ENCODE measurements around the gene SGK2.
"Not testable (repeated sequence)": the region's sequence is repeated elsewhere in the genome, so short reads cannot be mapped to it uniquely, and the experiment has no call there.

The SGK2 gene

GRCh38 chr20:43563429-43563828 lies 4.6 kb downstream of the SGK2 start:
- no peak for DNase-seq

GRCh38 chr20:43563991-43564390 lies 5.2 kb downstream of the SGK2 start:
- DNase-seq = no peak

GRCh38 chr20:43564455-43564854 lies 5.6 kb downstream of the SGK2 start:
- DNase-seq = peak in 1 of 58 donors; percentile 51

- DNase-seq = peak in 51 of 58 donors; percentile 8 to 86 (median 55)
Measured at GRCh38 chr20:43564993-43565757, 6.3 kb downstream of the SGK2 start.

- peak in 15 of 58 donors; percentile 5 to 47 (median 23) for DNase-seq
Measured at GRCh38 chr20:43565758-43566104, 6.9 kb downstream of the SGK2 start.

GRCh38 chr20:43567477-43567876 lies 8.7 kb downstream of the SGK2 start:
- DNase-seq = no peak

GRCh38 chr20:43568706-43569105 lies 9.9 kb downstream of the SGK2 start:
- DNase-seq = no peak

GRCh38 chr20:43569282-43569681 lies 10.5 kb downstream of the SGK2 start:
- DNase-seq = no peak

GRCh38 chr20:43570496-43570895 lies 11.7 kb downstream of the SGK2 start:
- no peak for DNase-seq

- no peak for DNase-seq
Measured at GRCh38 chr20:43571310-43571709, 12.5 kb downstream of the SGK2 start.

- no peak for DNase-seq
Measured at GRCh38 chr20:43571771-43572170, 12.9 kb downstream of the SGK2 start.

GRCh38 chr20:43572891-43573290 lies 14.1 kb downstream of the SGK2 start:
- DNase-seq = no peak

GRCh38 chr20:43576108-43576507 lies 17.3 kb downstream of the SGK2 start:
- no peak for DNase-seq

- DNase-seq = no peak
Measured at GRCh38 chr20:43579861-43580793, 21.3 kb downstream of the SGK2 start.

GRCh38 chr20:43583133-43583864 lies 24.5 kb downstream of the SGK2 start:
- DNase-seq = no peak

- DNase-seq = peak in 50 of 58 donors; percentile 3 to 95 (median 45)
Measured at GRCh38 chr20:43583982-43584432, 25.2 kb downstream of the SGK2 start.

- no peak for DNase-seq
Measured at GRCh38 chr20:43584448-43585136, 25.8 kb downstream of the SGK2 start.

- peak in 5 of 58 donors; percentile 9 to 38 (median 11) for DNase-seq
Measured at GRCh38 chr20:43586641-43587040, 27.8 kb downstream of the SGK2 start.

- not testable (repeated sequence) for DNase-seq
Measured at GRCh38 chr20:43588526-43588925, 29.7 kb downstream of the SGK2 start.

GRCh38 chr20:43590036-43590391 lies 31.2 kb downstream of the SGK2 start:
- DNase-seq = peak in 19 of 58 donors; percentile 18 to 65 (median 42)

Data from anterior cingulate cortex (tissue), 58 donors.